ENCODE results near the gene TFPT. TPM values are rescaled to one million over a fixed set of nuclear protein-coding genes. Genes with fewer than 3 reads are reported as not detected.
A peak's percentile ranks its signal among the peaks of the same experiment; 100 is the strongest.

The TFPT gene
- 21.5 and 39.9 TPM in 2 replicates for total RNA-seq (2014; rRNA removed; shearing (Covaris generic); ENCODE audit: low replicate concordance)

GRCh38 chr19:54115109-54116063, at the start of gene TFPT, which contains the start of gene PRPF31:
Gene TFPT (minus strand): TSS chr19:54115657. CDS start chr19:54115269, 388 bp downstream.
Gene PRPF31 (plus strand): TSS chr19:54115754. CDS start chr19:54118279, 2,525 bp downstream.
- H3K4me2 ChIP-seq (ENCODE audit: low read depth, low read length, poor library complexity, severe bottlenecking): peak within 1 kb of the TSS; percentile 96
- H3K9me3 ChIP-seq (ENCODE audit: low read length): no peaks in the 10 kb centered on the region
- H3K79me2 ChIP-seq (ENCODE audit: low read length): peaks cover 42% of the 10 kb centered on the region
- H3K27me3 ChIP-seq (ENCODE audit: low read length): no peaks in the 10 kb centered on the region
- no peaks in the 10 kb centered on the region for H3K9me2 ChIP-seq (replicated peaks; ENCODE audit: insufficient read depth, low read length)
- H3K9ac ChIP-seq (ENCODE audit: low read length): peak within 1 kb of the TSS; percentile 88
- H3K4me1 ChIP-seq (ENCODE audit: low read length): peaks cover 19% of the 10 kb centered on the region
- H3K27ac ChIP-seq (ENCODE audit: low read length): peak within 1 kb of the TSS; percentile 71
- peak within 1 kb of the TSS; percentile 88 for H3K4me3 ChIP-seq (ENCODE audit: low read length)
- peaks cover 9% of the 10 kb centered on the region; the same call in 1 of the 2 replicates for H4K20me1 ChIP-seq (ENCODE audit: insufficient read depth, low read depth, low read length)
- DNase-seq: peak; percentile 100
- H3K36me3 ChIP-seq (ENCODE audit: insufficient read depth, low read length): peaks cover 17% of the 10 kb centered on the region
- H2AFZ ChIP-seq (ENCODE audit: low read length): peak within 1 kb of the TSS; percentile 91

GRCh38 chr19:54165222-54165621, 49.8 kb upstream of the TFPT start:
- DNase-seq: no peak
- Histone ChIP-seq H3K9me3 (ENCODE audit: low read length) (no peaks in the 10 kb centered on the region), H2AFZ (ENCODE audit: low read length) (no peak overlapping the region)

GRCh38 chr19:54164369-54165068, 49.1 kb upstream of the TFPT start:
- no peak overlapping the region for H3K4me3 ChIP-seq (ENCODE audit: low read length)
- H2AFZ ChIP-seq (ENCODE audit: low read length): no peak overlapping the region
- peaks cover 14% of the 10 kb centered on the region for H3K79me2 ChIP-seq (ENCODE audit: low read length)
- no peak overlapping the region for H3K9ac ChIP-seq (ENCODE audit: low read length)
- no peaks in the 10 kb centered on the region for H3K27me3 ChIP-seq (ENCODE audit: low read length)
- H3K36me3 ChIP-seq (ENCODE audit: insufficient read depth, low read length): no peaks in the 10 kb centered on the region
- H3K27ac ChIP-seq (ENCODE audit: low read length): no peak overlapping the region
- no peaks in the 10 kb centered on the region for H3K9me3 ChIP-seq (ENCODE audit: low read length)
- no peaks in the 10 kb centered on the region for H3K9me2 ChIP-seq (replicated peaks; ENCODE audit: insufficient read depth, low read length)
- H3K4me2 ChIP-seq (ENCODE audit: low read depth, low read length, poor library complexity, severe bottlenecking): no peak overlapping the region
- H3K4me1 ChIP-seq (ENCODE audit: low read length): peaks cover 23% of the 10 kb centered on the region
- DNase-seq: no peak
- peaks cover 14% of the 10 kb centered on the region for H4K20me1 ChIP-seq (ENCODE audit: insufficient read depth, low read depth, low read length)

More at GRCh38 chr19:54165222-54165621, 49.8 kb upstream of the TFPT start:
- Histone ChIP-seq H3K79me2 (ENCODE audit: low read length) (peaks cover 13% of the 10 kb centered on the region), H3K4me1 (ENCODE audit: low read length) (peaks cover 23% of the 10 kb centered on the region), H3K36me3 (ENCODE audit: insufficient read depth, low read length) (no peaks in the 10 kb centered on the region), H3K9me2 (replicated peaks; ENCODE audit: insufficient read depth, low read length) (no peaks in the 10 kb centered on the region), H3K9ac (ENCODE audit: low read length) (no peak overlapping the region), H3K4me3 (ENCODE audit: low read length) (no peak overlapping the region), H3K27ac (ENCODE audit: low read length) (no peak overlapping the region), H3K27me3 (ENCODE audit: low read length) (no peaks in the 10 kb centered on the region), H3K4me2 (ENCODE audit: low read depth, low read length, poor library complexity, severe bottlenecking) (no peak overlapping the region), H4K20me1 (ENCODE audit: insufficient read depth, low read depth, low read length) (peaks cover 14% of the 10 kb centered on the region)

GRCh38 chr19:54162884-54163283, 47.4 kb upstream of the TFPT start:
- Histone ChIP-seq H4K20me1 (ENCODE audit: insufficient read depth, low read depth, low read length) (peaks cover 25% of the 10 kb centered on the region), H3K9me3 (ENCODE audit: low read length) (no peaks in the 10 kb centered on the region), H3K36me3 (ENCODE audit: insufficient read depth, low read length) (no peaks in the 10 kb centered on the region), H2AFZ (ENCODE audit: low read length) (no peak overlapping the region), H3K79me2 (ENCODE audit: low read length) (peaks cover 16% of the 10 kb centered on the region), H3K9me2 (replicated peaks; ENCODE audit: insufficient read depth, low read length) (no peaks in the 10 kb centered on the region), H3K27ac (ENCODE audit: low read length) (no peak overlapping the region), H3K27me3 (ENCODE audit: low read length) (no peaks in the 10 kb centered on the region), H3K4me2 (ENCODE audit: low read depth, low read length, poor library complexity, severe bottlenecking) (no peak overlapping the region), H3K4me3 (ENCODE audit: low read length) (no peak overlapping the region), H3K4me1 (ENCODE audit: low read length) (peaks cover 34% of the 10 kb centered on the region), H3K9ac (ENCODE audit: low read length) (no peak overlapping the region)
- DNase-seq: no peak

DNA sequence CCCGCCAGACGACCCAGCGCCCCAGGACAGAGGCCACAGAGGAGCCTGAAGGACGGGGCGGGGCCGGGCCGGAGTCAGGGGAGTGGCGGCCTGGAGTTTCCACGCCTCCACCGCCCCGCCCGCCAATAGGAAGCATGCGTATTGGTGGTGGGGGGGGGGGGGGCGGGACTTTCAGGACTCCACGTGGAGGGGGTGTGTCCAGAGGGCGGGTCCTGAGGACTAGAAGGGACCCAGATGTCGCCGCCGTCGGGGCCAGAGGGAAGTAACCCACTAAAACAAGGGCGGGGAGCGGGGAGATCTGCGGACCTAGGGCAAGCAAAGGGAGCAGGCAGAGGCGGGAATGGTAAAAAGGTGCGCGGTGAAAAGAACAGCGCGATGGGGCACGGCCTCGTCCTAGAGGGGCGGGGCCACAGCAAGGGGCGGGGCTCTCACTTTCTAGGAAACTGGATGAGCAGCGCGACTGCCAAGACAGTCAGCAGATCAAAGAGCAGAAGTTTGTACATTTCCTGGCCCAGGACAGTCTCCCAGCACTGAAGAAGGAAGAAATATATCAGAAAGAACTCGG, 46.9 kb upstream of the TFPT start:
- peak overlapping the region; percentile 58; the same call in 1 of the 2 replicates for H3K4me3 ChIP-seq (ENCODE audit: low read length)

GRCh38 chr19:54160854-54161253, 45.4 kb upstream of the TFPT start:
- no peak for DNase-seq
- peaks cover 42% of the 10 kb centered on the region for H3K4me1 ChIP-seq (ENCODE audit: low read length)
- no peak overlapping the region for H2AFZ ChIP-seq (ENCODE audit: low read length)
- no peak overlapping the region for H3K27ac ChIP-seq (ENCODE audit: low read length)
- H3K9ac ChIP-seq (ENCODE audit: low read length): peak overlapping the region; percentile 78
- no peaks in the 10 kb centered on the region for H3K9me2 ChIP-seq (replicated peaks; ENCODE audit: insufficient read depth, low read length)
- H3K79me2 ChIP-seq (ENCODE audit: low read length): peaks cover 16% of the 10 kb centered on the region
- peaks cover 28% of the 10 kb centered on the region for H4K20me1 ChIP-seq (ENCODE audit: insufficient read depth, low read depth, low read length)
- H3K9me3 ChIP-seq (ENCODE audit: low read length): no peaks in the 10 kb centered on the region
- H3K4me3 ChIP-seq (ENCODE audit: low read length): peak overlapping the region; percentile 81
- H3K4me2 ChIP-seq (ENCODE audit: low read depth, low read length, poor library complexity, severe bottlenecking): peak overlapping the region; percentile 84
- no peaks in the 10 kb centered on the region for H3K27me3 ChIP-seq (ENCODE audit: low read length)
- peaks cover 10% of the 10 kb centered on the region; the same call in 1 of the 2 replicates for H3K36me3 ChIP-seq (ENCODE audit: insufficient read depth, low read length)

More for the DNA sequence above, 46.9 kb upstream of the TFPT start:
- Histone ChIP-seq H2AFZ (ENCODE audit: low read length) (no peak overlapping the region), H3K79me2 (ENCODE audit: low read length) (peaks cover 16% of the 10 kb centered on the region), H3K36me3 (ENCODE audit: insufficient read depth, low read length) (no peaks in the 10 kb centered on the region), H3K27ac (ENCODE audit: low read length) (no peak overlapping the region), H3K9me3 (ENCODE audit: low read length) (no peaks in the 10 kb centered on the region), H3K27me3 (ENCODE audit: low read length) (no peaks in the 10 kb centered on the region), H3K9ac (ENCODE audit: low read length) (peak overlapping the region; percentile 57), H3K4me2 (ENCODE audit: low read depth, low read length, poor library complexity, severe bottlenecking) (peak overlapping the region; percentile 84), H4K20me1 (ENCODE audit: insufficient read depth, low read depth, low read length) (peaks cover 25% of the 10 kb centered on the region), H3K9me2 (replicated peaks; ENCODE audit: insufficient read depth, low read length) (no peaks in the 10 kb centered on the region), H3K4me1 (ENCODE audit: low read length) (peaks cover 38% of the 10 kb centered on the region)
- peak; percentile 97 for DNase-seq

DNA sequence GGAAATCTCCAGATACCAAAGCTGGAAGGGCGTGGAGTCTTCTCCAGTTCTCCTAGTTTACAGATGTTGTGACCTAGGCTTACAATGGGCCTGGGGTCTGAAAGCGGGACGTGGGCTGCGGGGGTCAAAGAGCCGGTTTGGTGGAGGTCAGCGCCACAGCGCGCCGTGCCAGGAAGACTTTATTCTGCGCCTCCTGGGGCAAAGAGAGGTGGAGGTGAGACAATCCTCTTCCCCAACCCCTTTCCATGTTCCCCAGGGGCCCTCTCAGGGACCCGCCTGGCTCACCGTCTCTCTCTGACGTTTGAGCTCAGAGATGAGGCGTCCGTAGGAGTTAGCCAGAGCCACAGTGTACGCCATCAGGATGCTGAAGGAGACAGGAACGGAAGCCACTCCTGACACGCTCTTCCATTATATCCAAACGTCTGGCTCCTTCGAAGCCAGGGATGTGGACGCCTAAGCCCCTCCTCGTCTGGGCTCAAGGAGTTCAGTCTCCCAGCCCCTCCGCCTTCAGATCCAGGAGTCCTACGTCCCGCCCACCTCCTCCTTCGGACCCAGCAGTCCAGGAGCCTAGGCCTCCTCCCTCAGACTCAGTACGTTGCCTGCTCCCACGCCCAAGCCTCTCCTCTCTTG, 44.8 kb upstream of the TFPT start:
- peak overlapping the region; percentile 81 for H3K4me3 ChIP-seq (ENCODE audit: low read length)
- peak overlapping the region; percentile 78 for H2AFZ ChIP-seq (ENCODE audit: low read length)
- H3K36me3 ChIP-seq (ENCODE audit: insufficient read depth, low read length): peaks cover 14% of the 10 kb centered on the region; the same call in 1 of the 2 replicates
- peaks cover 27% of the 10 kb centered on the region for H4K20me1 ChIP-seq (ENCODE audit: insufficient read depth, low read depth, low read length)
- H3K4me2 ChIP-seq (ENCODE audit: low read depth, low read length, poor library complexity, severe bottlenecking): peak overlapping the region; percentile 84
- H3K9ac ChIP-seq (ENCODE audit: low read length): peak overlapping the region; percentile 78
- no peaks in the 10 kb centered on the region for H3K9me2 ChIP-seq (replicated peaks; ENCODE audit: insufficient read depth, low read length)
- no peaks in the 10 kb centered on the region for H3K9me3 ChIP-seq (ENCODE audit: low read length)
- H3K79me2 ChIP-seq (ENCODE audit: low read length): peaks cover 16% of the 10 kb centered on the region
- DNase-seq: no peak
- H3K4me1 ChIP-seq (ENCODE audit: low read length): peaks cover 42% of the 10 kb centered on the region
- H3K27ac ChIP-seq (ENCODE audit: low read length): peak overlapping the region; percentile 62
- no peaks in the 10 kb centered on the region for H3K27me3 ChIP-seq (ENCODE audit: low read length)
